HEK293 (cell line): Measurements from ENCODE around the gene CABP4.

ENCODE experiments used
- CTCF ChIA-PET: fragments of 350-600 bp; formaldehyde crosslinking; extraction: SDS; loops from one replicate; lab custom pipeline; 2021; ENCODE audit warnings: antibody characterized with exemption; lab: Yijun Ruan, JAX
- POLR2A ChIA-PET: fragments of 300-600 bp; formaldehyde crosslinking; extraction: SDS; loops from one replicate; lab custom pipeline; 2020; ENCODE audit warnings: antibody characterized with exemption, inconsistent platforms; lab: Yijun Ruan, JAX
- H3K27ac ChIP-seq: fragments of 200-500 bp; sonication (Bioruptor generic); 2 replicates; pipeline ENCODE4 v1.5.1; 2014; ENCODE audit warnings: low read depth, low read length, control low read depth, inconsistent platforms; ENCODE audit errors: extremely low read depth
- H3K36me3 ChIP-seq, 2 experiments: fragments of 200-500 bp in 1 of 2; sonication (Bioruptor generic) in 1 of 2; 1 replicate in 1 of 2; 2 replicates in 1 of 2; pipeline ENCODE4 v1.5.1; 2014 to 2017; ENCODE audit warnings: inconsistent platforms in 2 of 2, low read length in 2 of 2; ENCODE audit not compliant: control insufficient read depth in 2 of 2, insufficient read depth in 1 of 2
- H3K4me1 ChIP-seq: fragments of 200-500 bp; sonication (Bioruptor generic); 2 replicates; pipeline ENCODE4 v1.5.1; 2014; ENCODE audit warnings: mild to moderate bottlenecking, low read length, inconsistent platforms; ENCODE audit not compliant: control insufficient read depth, insufficient read depth
- H3K4me3 ChIP-seq: 2 replicates; pipeline ENCODE4 v1.5.1; 2011; ENCODE audit warnings: low read depth, mild to moderate bottlenecking, control low read depth, low read length, moderate library complexity
- H3K9me3 ChIP-seq: fragments of 200-500 bp; sonication (Bioruptor generic); 2 replicates; pipeline ENCODE4 v1.5.1; 2014; ENCODE audit warnings: low read depth, low read length, inconsistent platforms; ENCODE audit not compliant: control insufficient read depth, insufficient read depth
- GLIS1 ChIP-seq: fragments of 450-650 bp; formaldehyde crosslinking; IDR thresholded peaks from 2 replicates; pipeline ENCODE4 v1.5.1; 2016; ENCODE audit warnings: missing biosample characterization, missing genetic modification characterization
- GLIS2 ChIP-seq: fragments of 450-650 bp; formaldehyde crosslinking; IDR thresholded peaks from 2 replicates; pipeline ENCODE4 v1.5.1; 2016; ENCODE audit warnings: missing biosample characterization, missing genetic modification characterization
- SCRT2 ChIP-seq: fragments of 450-650 bp; formaldehyde crosslinking; IDR thresholded peaks from 2 replicates; pipeline ENCODE4 v1.5.1; 2016; ENCODE audit warnings: missing biosample characterization, missing genetic modification characterization
- YY2 ChIP-seq: fragments of 450-650 bp; formaldehyde crosslinking; IDR thresholded peaks from 2 replicates; pipeline ENCODE4 v1.5.1; 2016; ENCODE audit warnings: missing biosample characterization, missing genetic modification characterization
- ZBTB17 ChIP-seq: fragments of 450-650 bp; formaldehyde crosslinking; IDR thresholded peaks from 2 replicates; pipeline ENCODE4 v1.5.1; 2016; ENCODE audit warnings: missing biosample characterization, missing genetic modification characterization
- ZNF140 ChIP-seq: fragments of 450-650 bp; formaldehyde crosslinking; IDR thresholded peaks from 2 replicates; pipeline ENCODE4 v1.5.1; 2016; ENCODE audit warnings: missing biosample characterization, missing genetic modification characterization
- ZNF18 ChIP-seq: fragments of 450-650 bp; formaldehyde crosslinking; IDR thresholded peaks from 2 replicates; pipeline ENCODE4 v1.5.1; 2016; ENCODE audit warnings: missing biosample characterization, missing genetic modification characterization
- ZNF19 ChIP-seq: fragments of 450-650 bp; formaldehyde crosslinking; IDR thresholded peaks from 2 replicates; pipeline ENCODE4; 2016; ENCODE audit warnings: missing biosample characterization, missing genetic modification characterization, low read depth
- ZNF211 ChIP-seq: fragments of 450-650 bp; formaldehyde crosslinking; IDR thresholded peaks from 2 replicates; pipeline ENCODE4 v1.5.1; 2016; ENCODE audit warnings: low read depth, missing biosample characterization, missing genetic modification characterization
- ZNF302 ChIP-seq: fragments of 450-650 bp; formaldehyde crosslinking; IDR thresholded peaks from 2 replicates; pipeline ENCODE4 v1.5.1; 2016; ENCODE audit warnings: missing biosample characterization, missing genetic modification characterization, low read depth
- ZNF514 ChIP-seq: fragments of 450-650 bp; formaldehyde crosslinking; IDR thresholded peaks from 2 replicates; pipeline ENCODE4 v1.5.1; 2016; ENCODE audit warnings: missing biosample characterization, missing genetic modification characterization
- ZNF530 ChIP-seq: fragments of 450-650 bp; formaldehyde crosslinking; IDR thresholded peaks from 2 replicates; pipeline ENCODE4 v1.5.1; 2016; ENCODE audit warnings: low read depth, missing biosample characterization, missing genetic modification characterization
- ZNF596 ChIP-seq: fragments of 450-650 bp; IDR thresholded peaks from 2 replicates; pipeline ENCODE4 v1.5.0; 2018; ENCODE audit warnings: missing biosample characterization, mild to moderate bottlenecking, missing genetic modification characterization, moderate library complexity
- ZNF600 ChIP-seq: fragments of 450-650 bp; formaldehyde crosslinking; IDR thresholded peaks from 2 replicates; pipeline ENCODE4 v1.5.1; 2016; ENCODE audit warnings: missing biosample characterization, missing genetic modification characterization
- ZNF692 ChIP-seq: fragments of 450-650 bp; formaldehyde crosslinking; IDR thresholded peaks from 2 replicates; pipeline ENCODE4 v1.5.1; 2016; ENCODE audit warnings: missing biosample characterization, missing genetic modification characterization
- ZNF707 ChIP-seq: fragments of 450-650 bp; formaldehyde crosslinking; IDR thresholded peaks from 2 replicates; pipeline ENCODE4 v1.5.1; 2016; ENCODE audit warnings: missing biosample characterization, missing genetic modification characterization

Gene CABP4

GRCh38 chr11:67482827-67483798 is 28.0 kb downstream of the CABP4 start, which contains the start of gene AIP (continued):
- no peak for TF ChIP-seq ZNF18 (tag by site-specific recombination)
- peak; percentile 66 for TF ChIP-seq GLIS2 (tag by site-specific recombination)
- no peak for TF ChIP-seq ZNF530 (tag by site-specific recombination)
- TF ChIP-seq ZNF19 (tag by site-specific recombination), result no peak
- peak; percentile 87 for TF ChIP-seq YY2 (tag by site-specific recombination)
- TF ChIP-seq ZNF707 (tag by site-specific recombination), result no peak
- TF ChIP-seq ZNF514 (tag by site-specific recombination), result no peak
- TF ChIP-seq ZNF140 (tag by site-specific recombination), result no peak
- TF ChIP-seq ZBTB17 (tag by site-specific recombination), result peak; percentile 93
- TF ChIP-seq ZNF692 (tag by site-specific recombination), result peak; percentile 94

- POLR2A ChIA-PET, result interaction anchor here (1.6 kb wide), 1 partner anchor 15 kb away, joined by 11 read pairs; the partner anchor contains the start of gene TMEM134
- Histone ChIP-seq H3K36me3 (peaks cover 0 to 22% of the 10 kb centered on the region in 2 experiments; a peak in 2 of 3 replicates), H3K9me3 (no peaks in the 10 kb centered on the region), H3K4me3 (peak overlapping the region; percentile 77), H3K4me1 (no peaks in the 10 kb centered on the region), H3K27ac (no peak overlapping the region)
- no peak for TF ChIP-seq ZNF596 (tag by site-specific recombination)
- TF ChIP-seq SCRT2 (tag by site-specific recombination), result peak; percentile 33; the same call in 1 of the 2 replicates
- 0 out of 2 replicates have a peak, but pooled peaks have one; percentile 13 for TF ChIP-seq ZNF600 (tag by site-specific recombination)
- CTCF ChIA-PET, result interaction anchor here (0.6 kb wide), 1 partner anchor 97 kb away, joined by 3 read pairs; no protein-coding TSS in a partner anchor
Measured at GRCh38 chr11:67483831-67484665, 28.9 kb downstream of the CABP4 start.

GRCh38 chr11:67484847-67485311 is 29.7 kb downstream of the CABP4 start:
- no peaks in the 10 kb centered on the region for H3K9me3 ChIP-seq
- no peaks in the 10 kb centered on the region for H3K4me1 ChIP-seq
- CTCF ChIA-PET, result interaction anchor here (0.6 kb wide), 2 partner anchors 98 to 722 kb away, joined by 3 read pairs; no protein-coding TSS in a partner anchor
- POLR2A ChIA-PET, result no interaction called here
- H3K4me3 ChIP-seq, result no peak overlapping the region
- peaks cover 0 to 30% of the 10 kb centered on the region in 2 experiments; a peak in 2 of 3 replicates for H3K36me3 ChIP-seq
- H3K27ac ChIP-seq, result no peak overlapping the region
- TF ChIP-seq GLIS1 (tag by site-specific recombination) (peak; percentile 31), ZNF211 (no peak), ZNF302 (tag by site-specific recombination) (no peak)
